Stimulated activated CD8-positive, alpha-beta memory T cell treated with anti-CD3 and anti-CD28 coated beads, Interleukin-4, amount 100 ng/mL, for 4 hours (primary cell): ENCODE data around the gene SFXN4.
A peak's percentile ranks its signal among the peaks of the same experiment; 100 is the strongest.
"Not testable (repeated sequence)": the region's sequence is repeated elsewhere in the genome, so short reads cannot be mapped to it uniquely, and the experiment has no call there.

ENCODE experiments used
- DNase-seq, 2 donors: peaks; one replicate each; pipeline ENCODE4 v3.0.0-alpha.2; 2020; ENCODE audit warnings: low read depth in 2 of 2, low spot score in 1 of 2

Gene SFXN4

DNA sequence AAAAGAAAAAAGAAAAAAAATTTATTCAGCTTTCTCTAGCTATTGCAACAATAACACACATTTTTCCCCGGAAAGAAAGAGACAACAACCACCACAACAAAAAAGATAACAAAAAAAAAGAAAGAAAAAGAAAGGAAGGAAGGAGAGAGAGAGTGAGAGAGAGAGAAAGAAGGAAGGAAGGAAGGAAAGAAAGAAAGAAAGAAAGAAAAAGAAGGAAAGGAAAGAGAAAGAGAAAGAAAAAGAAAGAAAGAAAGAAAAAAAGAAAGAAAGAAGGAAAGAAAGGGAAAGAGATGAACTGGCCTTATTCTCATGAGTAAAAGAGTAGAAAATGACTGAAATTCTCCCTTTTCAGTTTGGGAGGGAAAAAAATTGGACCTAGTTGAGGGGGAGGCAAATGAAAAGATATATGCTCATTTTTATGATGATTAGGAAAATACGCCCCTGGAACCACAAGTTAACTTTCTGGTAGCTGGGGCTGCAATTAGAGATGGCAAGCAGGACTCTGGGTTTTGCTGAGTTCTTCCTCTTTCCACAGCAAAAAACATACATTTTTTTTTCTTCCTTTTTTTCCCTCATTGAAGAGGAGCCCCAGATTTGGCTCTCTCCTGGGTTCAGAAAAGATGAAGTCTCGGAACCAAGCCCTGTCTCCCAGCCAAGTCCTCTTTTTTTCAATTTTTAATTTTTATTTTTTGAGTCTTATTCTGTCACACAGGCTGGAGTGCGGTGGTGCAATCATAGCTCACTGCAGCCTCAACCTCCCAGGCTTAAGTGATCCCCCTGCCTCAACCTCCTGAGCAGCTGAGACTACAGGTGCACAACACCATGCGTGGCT is 25.7 kb upstream of the SFXN4 start:
- DNase-seq: no peak

DNA sequence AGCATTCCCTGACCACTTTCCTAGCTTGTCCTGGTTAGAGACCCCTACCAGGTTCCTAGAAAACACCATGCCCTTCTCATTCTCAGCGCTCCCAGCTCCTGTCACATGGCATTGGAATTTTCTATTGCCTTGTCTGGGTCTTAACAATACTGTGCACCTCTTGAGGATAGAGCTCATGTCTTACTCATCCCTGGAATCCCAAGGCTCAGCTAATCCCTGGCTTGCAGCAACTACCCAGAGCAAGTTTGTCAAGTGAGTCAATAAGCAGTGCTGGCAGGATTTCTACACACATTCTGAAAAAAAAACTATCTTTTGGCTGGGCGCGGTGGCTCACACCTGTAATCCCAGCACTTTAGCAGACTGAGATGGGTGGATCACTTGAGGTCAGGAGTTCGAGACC is 24.8 kb upstream of the SFXN4 start:
- DNase-seq: no peak

DNA sequence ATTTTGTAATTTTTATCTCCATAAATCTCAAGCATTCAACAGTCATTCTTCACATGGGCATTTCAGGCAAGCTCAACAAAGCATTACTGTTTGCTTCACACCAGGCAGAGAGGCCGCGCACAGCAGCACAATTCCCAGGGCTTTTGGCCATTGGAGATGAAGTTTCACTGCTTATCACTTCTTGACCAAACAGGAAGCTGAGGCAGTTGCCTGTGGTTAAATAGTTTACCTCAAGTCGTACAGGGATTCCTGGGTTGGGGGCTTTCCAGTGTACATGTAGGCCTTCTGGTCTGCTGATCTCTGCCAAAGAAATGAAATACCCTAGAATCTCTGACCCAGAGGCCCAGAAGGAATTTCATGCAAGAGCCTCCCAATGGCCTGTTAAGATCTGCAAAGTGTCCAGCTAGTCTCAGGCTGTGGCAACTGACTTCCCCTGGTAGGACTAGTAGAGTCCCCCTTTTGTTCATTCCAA is 24.3 kb upstream of the SFXN4 start:
- DNase-seq: no peak

GRCh38 chr10:119183664-119184412 is 18.3 kb upstream of the SFXN4 start:
- DNase-seq: no peak

DNA sequence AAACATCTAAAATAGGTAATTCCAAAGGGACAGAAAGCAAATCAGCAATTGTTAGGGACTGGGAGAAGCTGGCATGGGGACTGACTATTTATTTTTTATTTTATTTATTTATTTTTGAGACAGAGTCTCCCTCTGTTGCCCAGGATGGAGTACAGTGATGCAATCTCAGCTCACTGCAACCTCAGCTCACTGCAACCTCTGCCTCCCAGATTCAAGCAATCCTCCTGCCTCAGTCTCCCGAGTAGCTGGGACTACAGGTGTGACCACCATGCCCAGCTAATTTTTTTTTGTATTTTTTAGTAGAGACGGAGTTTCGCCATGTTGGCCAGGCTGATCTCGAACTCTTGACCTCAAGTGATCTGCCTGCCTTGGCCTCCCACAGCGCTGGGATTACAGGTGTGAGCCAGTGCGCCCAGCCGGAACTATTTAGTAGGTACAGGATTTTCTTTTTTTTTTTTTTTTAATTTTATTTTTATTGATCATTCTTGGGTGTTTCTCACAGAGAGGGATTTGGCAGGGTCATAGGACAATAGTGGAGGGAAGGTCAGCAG is 15.4 kb upstream of the SFXN4 start:
- not testable (repeated sequence) for DNase-seq

DNA sequence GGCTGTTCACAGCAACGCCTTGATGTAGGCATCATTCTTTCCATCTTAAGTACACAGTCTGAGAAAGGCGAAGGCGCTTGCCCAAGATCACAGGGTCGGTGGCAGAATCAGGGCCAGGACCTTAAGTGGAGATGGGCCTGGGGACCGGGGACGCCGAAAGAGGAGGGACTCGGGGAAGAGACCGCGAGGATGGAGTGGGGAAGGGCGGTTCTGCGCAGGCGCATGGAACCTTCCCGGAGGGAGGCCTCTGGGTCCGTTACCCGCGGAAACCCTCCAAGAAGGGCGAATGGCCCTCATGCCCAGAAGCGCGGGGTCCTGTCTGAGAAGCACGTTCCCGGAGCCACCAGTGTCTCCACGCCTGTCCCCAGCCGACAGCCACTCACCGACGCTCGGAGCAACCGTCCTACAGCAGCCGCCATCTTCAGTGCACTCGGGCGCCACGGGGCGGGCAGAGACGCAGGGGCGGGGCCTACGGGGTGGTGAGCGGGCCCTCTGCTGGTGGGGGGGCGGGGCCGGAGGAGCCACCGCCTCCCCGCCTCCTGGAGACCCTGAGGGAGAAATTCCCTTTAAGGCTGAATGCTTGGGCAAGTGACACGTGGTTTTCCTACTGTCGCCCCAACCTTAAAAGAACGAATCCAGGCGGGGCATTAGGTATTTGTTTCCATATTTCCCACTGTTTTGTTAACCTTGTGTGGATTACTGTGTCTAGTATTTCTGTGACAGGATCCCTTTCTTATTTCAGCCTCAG is 13.0 kb upstream of the SFXN4 start, which contains the start of gene PRDX3:
Gene PRDX3 (minus strand): TSS at position 441 of the 748 bp plus-strand sequence. CDS start 22 bp downstream, at position 419.
- peak; percentile 83 to 89 for DNase-seq

GRCh38 chr10:119177708-119178371 is 12.3 kb upstream of the SFXN4 start:
- no peak for DNase-seq

- DNase-seq: no peak
Measured at GRCh38 chr10:119176166-119176565, 10.7 kb upstream of the SFXN4 start.

DNA sequence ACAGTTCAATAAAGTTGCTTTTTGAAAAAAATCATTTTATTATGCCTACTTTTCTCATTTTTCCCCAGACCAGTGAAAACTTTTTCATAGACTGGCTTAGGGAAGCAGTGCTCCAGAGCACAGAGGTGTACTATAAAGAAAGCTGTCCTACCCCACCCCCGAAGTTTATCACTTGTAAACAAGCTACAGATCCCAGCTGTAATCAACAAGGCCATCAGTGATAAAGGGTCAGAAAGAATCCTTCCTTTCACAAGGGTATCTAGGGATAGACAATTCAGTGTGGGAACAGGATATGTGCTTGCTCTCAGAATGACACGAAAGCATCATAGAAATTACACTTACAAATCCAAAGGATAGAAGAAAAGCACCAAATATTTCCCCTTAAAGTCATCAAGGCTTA is 8.6 kb upstream of the SFXN4 start:
- no peak for DNase-seq

DNA sequence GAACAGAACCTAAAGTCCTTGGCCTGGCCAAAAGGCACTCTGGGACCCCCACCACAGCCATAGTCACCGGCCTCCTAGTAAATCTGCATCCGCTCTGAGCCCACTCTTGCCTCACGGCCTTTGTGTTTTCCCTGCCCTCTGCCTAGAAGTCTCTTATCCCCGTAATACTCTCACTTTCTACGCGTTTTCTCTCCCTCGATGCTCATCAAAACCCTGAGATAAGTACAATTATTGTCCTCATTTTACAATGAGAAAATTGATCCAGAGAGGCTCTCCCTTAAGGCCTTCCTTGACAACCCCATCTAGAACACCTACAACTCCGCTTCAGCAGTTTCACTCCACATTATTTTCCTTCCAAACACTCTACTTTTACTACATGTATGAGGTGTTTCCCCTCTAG is 1.5 kb upstream of the SFXN4 start:
- no peak for DNase-seq

GRCh38 chr10:119166564-119166963 is 1.1 kb upstream of the SFXN4 start:
- no peak for DNase-seq

GRCh38 chr10:119166118-119166500 is 595 bp upstream of the SFXN4 start:
- DNase-seq: no peak

GRCh38 chr10:119162452-119163092 is 2.9 kb downstream of the SFXN4 start:
- DNase-seq: no peak

DNA sequence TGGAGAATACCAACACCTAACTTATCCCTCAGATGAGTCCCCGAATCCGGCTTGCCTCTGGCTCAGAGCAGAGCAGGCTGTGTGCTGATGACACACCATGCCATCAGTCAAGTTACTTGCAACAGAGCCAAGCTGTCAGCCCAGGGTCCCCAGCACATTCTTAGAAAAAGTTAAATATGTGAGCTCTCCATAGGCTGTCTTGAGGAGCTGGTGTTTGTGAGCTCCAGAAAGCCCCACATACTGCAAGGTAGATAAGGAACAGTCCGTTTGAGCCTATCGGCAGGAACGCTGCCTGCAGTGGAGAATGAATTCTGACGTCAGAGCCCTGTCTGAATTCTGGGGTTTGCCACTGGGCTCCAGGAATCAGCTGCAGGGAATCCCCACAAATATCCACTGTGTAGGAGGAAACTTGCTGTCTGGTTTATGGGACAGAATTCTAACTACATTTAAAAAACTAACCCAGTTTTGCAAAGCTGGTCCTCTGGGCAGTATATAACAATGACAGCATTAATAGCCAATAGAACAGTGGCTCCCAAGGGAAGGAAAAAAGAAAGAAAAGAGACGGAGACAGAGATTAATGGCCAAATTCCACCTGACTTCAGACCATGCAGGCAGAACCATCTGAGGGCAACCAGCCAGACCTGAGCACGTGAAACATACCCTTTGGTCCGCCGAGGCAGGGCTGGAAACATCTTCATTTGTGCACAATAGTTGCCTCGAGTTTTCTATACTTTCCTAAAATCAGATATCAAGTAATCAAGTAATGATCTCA is 3.6 kb downstream of the SFXN4 start:
- no peak for DNase-seq

GRCh38 chr10:119159332-119159731 is 6.2 kb downstream of the SFXN4 start:
- DNase-seq: no peak

DNA sequence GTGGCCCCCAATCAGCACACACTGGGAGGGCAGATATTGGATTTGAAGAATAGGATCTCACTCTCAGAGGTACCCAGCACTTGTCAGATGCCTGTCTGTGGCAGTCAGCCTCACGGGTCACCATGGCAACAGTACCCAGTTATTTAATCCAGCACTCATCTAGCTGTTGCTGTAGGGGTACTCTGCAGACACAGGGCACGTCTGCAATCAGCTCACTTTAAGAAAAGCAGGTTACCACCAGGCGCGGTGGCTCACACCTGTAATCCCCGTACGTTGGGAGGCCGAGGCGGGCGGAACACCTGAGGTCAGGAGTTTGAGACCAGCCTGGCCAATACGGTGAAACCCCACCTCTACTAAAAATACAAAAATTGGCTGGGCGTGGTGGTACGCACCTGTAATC is 11.9 kb downstream of the SFXN4 start:
- no peak for DNase-seq

DNA sequence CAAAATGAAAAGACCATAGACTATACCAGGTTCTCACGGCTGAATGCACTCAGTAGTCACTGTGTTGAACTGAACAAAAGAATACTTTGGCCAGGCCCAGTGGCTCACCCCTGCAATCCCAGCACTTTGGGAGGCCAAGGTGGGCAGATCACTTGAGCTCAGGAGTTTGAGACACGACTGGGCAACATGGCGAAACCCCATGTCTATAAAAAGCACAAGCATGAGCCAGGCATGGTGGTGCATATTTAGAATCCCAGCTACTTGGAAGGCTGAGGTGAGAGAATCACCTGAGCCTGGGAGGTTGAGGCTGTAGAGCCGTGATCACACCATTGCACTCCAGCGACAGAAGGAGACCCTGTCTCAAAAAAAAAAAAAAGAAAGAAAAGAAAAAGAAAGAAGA is 12.5 kb downstream of the SFXN4 start:
- DNase-seq: no peak

DNA sequence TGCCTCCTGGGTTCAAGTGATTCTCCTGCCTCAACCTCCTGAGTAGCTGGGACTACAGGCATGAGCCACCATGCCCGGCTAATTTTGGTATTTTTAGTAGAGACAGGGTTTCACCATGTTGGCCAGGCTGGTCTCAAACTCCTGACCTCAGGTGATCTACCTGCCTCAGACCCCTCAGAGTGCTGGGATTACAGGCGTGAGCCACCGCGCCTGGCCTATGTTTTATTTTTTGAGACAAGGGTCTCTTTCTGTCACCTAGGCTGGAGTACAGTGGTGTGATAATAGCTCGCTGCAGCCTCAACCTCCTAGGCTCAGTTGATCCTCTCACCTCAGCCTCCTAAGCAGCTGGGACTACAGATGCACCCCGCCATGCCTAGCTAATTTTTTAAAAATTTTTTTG is 13.9 kb downstream of the SFXN4 start:
- not testable (repeated sequence) for DNase-seq

- DNase-seq: no peak
Measured at GRCh38 chr10:119149729-119150128, 15.8 kb downstream of the SFXN4 start.
